Esophagus squamous epithelium (tissue), 4 donors: Measurements from ENCODE around the gene DTNB.

Experiments
- POLR2A ChIP-seq, 4 donors: fragments of 450-650 bp; IDR thresholded peaks; one replicate each; pipeline ENCODE4 v1.6.1; 2017; ENCODE audit warnings: antibody characterized with exemption in 4 of 4, mild to moderate bottlenecking in 4 of 4, moderate library complexity in 3 of 4
- TF ChIP-seq, protein P1 (sequence below), 6 experiments: fragments of 450-650 bp in 4 of 6; fragments of 200-600 bp in 2 of 6; sonication (generic) in 2 of 6; IDR thresholded peaks; one replicate each; pipeline ENCODE4 v1.5.1; 2016 to 2019; ENCODE audit warnings: antibody characterized with exemption in 6 of 6, mild to moderate bottlenecking in 4 of 6, moderate library complexity in 4 of 6

DNA sequence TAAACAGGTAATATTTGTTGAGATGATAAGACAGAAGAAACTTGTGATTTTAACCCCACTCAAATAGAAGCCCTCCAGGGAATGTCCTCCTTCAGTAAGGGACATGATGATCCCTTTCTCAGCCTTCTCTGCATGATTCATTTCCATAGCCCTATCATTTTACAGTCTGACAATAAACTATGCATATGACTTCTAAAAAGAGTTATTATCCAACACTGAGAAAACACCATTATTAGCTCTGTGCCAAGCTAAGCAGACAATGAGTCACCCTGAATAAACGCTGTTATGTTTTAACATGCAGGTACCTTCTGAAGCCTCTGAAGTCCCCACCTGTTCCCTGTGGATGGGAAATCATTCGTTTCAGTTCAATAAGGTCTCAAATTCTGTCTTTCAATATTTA is 54.7 kb downstream of the DTNB start:
- TF ChIP-seq, protein P1, sequence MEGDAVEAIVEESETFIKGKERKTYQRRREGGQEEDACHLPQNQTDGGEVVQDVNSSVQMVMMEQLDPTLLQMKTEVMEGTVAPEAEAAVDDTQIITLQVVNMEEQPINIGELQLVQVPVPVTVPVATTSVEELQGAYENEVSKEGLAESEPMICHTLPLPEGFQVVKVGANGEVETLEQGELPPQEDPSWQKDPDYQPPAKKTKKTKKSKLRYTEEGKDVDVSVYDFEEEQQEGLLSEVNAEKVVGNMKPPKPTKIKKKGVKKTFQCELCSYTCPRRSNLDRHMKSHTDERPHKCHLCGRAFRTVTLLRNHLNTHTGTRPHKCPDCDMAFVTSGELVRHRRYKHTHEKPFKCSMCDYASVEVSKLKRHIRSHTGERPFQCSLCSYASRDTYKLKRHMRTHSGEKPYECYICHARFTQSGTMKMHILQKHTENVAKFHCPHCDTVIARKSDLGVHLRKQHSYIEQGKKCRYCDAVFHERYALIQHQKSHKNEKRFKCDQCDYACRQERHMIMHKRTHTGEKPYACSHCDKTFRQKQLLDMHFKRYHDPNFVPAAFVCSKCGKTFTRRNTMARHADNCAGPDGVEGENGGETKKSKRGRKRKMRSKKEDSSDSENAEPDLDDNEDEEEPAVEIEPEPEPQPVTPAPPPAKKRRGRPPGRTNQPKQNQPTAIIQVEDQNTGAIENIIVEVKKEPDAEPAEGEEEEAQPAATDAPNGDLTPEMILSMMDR (IDR thresholded peaks at IDR 0.05): no peak
- no peak for TF ChIP-seq POLR2A (IDR thresholded peaks at IDR 0.05)
